Lower lobe of right lung (tissue), 2 donors: Measurements from ENCODE around the gene SPARC. TPM values are rescaled to one million over a fixed set of nuclear protein-coding genes. Genes with fewer than 3 reads are reported as not detected.

Source experiments
- ATAC-seq, 2 donors: fragments of 200-7000 bp; cut with Tn5 transposase; one replicate each; pipeline ENCODE4 v1.9.1; 2020 to 2022; ENCODE audit warnings: mild to moderate bottlenecking in 2 of 2, moderate library complexity in 2 of 2
- DNase-seq: peaks from one replicate; pipeline ENCODE4 v3.0.0-alpha.2; 2020
- H3K27ac ChIP-seq: fragments of 200-600 bp; one replicate; pipeline ENCODE4 v1.8.0; 2022
- H3K27me3 ChIP-seq: fragments of 200-600 bp; one replicate; pipeline ENCODE4 v1.8.0; 2022; ENCODE audit warnings: low read depth
- H3K36me3 ChIP-seq: fragments of 200-600 bp; one replicate; pipeline ENCODE4 v1.8.0; 2022; ENCODE audit warnings: mild to moderate bottlenecking
- H3K4me1 ChIP-seq: fragments of 200-600 bp; one replicate; pipeline ENCODE4 v1.8.0; 2022
- H3K4me3 ChIP-seq: fragments of 200-600 bp; one replicate; pipeline ENCODE4 v1.8.0; 2022; ENCODE audit warnings: mild to moderate bottlenecking
- H3K9me3 ChIP-seq: fragments of 200-600 bp; one replicate; pipeline ENCODE4 v1.8.0; 2022
- intact Hi-C: fragments of 100-400 bp; cut with DNase I; formaldehyde crosslinking; loops from one replicate; pipeline ENCODE4 v1.11.0; 2022
- total RNA-seq: library from RNA; stranded (reverse); fragmentation: NEBNext Ultra II Directional; extraction: Animal tissue kit (Norgen Biotek cat#: 25700); gene quantifications from one replicate; pipeline ENCODE4 v1.2.1, GENCODE V29; 2021
- TF ChIP-seq, protein P1 (sequence below): fragments of 200-600 bp; IDR thresholded peaks from one replicate; pipeline ENCODE4 v1.8.0; 2022; ENCODE audit warnings: antibody characterized with exemption, mild to moderate bottlenecking
- donor health status: DM: no; HTN: yes; CAD: no; lungs with severe emphysema.

The SPARC gene
- total RNA-seq, 1 donor from 2014 or later, result 904 TPM

DNA sequence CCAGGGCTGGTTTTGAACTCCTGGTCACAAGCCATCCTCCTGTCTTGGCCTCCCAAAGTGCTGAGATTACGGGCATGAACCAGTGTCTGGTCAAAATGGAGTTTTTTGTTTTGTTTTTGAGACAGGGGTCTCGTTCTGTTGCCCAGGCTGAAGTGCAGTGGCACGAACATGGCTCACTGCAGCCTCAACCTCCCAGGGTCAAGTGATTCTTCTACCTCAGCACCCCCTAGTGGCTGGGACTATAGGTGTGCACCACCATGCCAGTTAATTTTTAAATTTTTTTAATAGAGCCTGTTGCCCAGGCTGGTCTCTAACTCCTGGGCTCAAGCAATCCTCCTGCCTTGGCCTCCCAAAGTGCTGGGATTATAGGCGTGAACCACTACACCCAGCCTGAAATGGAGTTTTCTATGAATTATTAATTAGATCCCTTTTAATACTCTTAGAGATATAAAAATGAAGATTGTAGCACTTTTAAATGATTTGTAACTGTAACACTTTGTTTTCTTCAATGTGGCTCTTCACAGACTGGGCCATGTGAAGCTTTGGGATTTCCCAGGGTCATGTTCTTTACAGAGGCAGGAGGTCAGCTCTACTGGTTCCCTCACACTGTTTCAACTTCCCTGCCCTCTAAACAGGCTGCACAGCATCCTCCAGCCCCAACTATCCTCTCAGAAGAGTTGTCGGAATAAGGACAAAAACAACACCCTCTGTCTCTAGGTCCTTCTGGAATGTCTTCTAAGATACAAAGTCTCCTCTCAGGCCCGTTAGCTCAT is 32.7 kb upstream of the SPARC start:
- DNase-seq (no peak), ATAC-seq (peak; percentile 65 to 76)
- H3K27ac ChIP-seq, result peak overlapping the region; percentile 22
- no peaks in the 10 kb centered on the region for H3K9me3 ChIP-seq
- no peak overlapping the region for H3K4me3 ChIP-seq
- intact Hi-C loops, result no loop called here
- no peaks in the 10 kb centered on the region for H3K36me3 ChIP-seq
- no peaks in the 10 kb centered on the region for H3K27me3 ChIP-seq
- TF ChIP-seq, protein P1, sequence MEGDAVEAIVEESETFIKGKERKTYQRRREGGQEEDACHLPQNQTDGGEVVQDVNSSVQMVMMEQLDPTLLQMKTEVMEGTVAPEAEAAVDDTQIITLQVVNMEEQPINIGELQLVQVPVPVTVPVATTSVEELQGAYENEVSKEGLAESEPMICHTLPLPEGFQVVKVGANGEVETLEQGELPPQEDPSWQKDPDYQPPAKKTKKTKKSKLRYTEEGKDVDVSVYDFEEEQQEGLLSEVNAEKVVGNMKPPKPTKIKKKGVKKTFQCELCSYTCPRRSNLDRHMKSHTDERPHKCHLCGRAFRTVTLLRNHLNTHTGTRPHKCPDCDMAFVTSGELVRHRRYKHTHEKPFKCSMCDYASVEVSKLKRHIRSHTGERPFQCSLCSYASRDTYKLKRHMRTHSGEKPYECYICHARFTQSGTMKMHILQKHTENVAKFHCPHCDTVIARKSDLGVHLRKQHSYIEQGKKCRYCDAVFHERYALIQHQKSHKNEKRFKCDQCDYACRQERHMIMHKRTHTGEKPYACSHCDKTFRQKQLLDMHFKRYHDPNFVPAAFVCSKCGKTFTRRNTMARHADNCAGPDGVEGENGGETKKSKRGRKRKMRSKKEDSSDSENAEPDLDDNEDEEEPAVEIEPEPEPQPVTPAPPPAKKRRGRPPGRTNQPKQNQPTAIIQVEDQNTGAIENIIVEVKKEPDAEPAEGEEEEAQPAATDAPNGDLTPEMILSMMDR, result peak; percentile 61
- H3K4me1 ChIP-seq, result peaks cover 44% of the 10 kb centered on the region

DNA sequence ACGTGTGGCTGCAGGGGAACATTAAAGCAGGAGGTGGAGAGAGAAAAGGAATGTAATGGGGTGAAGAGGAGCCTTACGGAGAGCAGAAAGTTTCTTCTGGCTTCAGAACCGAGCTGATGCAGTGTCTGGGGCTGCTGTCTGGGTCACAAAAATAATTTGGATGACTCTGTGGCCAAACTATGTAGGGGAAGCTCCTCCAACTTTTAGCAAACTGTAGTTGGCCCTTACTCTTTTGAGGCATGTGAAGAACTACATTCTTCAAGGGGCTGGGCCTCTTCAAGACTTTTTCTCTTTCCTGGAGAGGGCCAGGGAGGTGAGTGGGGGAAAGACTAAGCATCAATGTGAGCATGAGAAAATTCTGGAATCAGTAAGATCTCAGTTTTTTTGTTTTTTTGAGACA is 31.9 kb upstream of the SPARC start:
- TF ChIP-seq, protein P1, result no peak
- H3K27me3 ChIP-seq, result no peaks in the 10 kb centered on the region
- H3K27ac ChIP-seq, result peak overlapping the region; percentile 22
- peaks cover 44% of the 10 kb centered on the region for H3K4me1 ChIP-seq
- no peaks in the 10 kb centered on the region for H3K9me3 ChIP-seq
- ATAC-seq (peak; percentile 67 to 76), DNase-seq (no peak)
- no peaks in the 10 kb centered on the region for H3K36me3 ChIP-seq
- intact Hi-C loops, result no loop called here
- no peak overlapping the region for H3K4me3 ChIP-seq

DNA sequence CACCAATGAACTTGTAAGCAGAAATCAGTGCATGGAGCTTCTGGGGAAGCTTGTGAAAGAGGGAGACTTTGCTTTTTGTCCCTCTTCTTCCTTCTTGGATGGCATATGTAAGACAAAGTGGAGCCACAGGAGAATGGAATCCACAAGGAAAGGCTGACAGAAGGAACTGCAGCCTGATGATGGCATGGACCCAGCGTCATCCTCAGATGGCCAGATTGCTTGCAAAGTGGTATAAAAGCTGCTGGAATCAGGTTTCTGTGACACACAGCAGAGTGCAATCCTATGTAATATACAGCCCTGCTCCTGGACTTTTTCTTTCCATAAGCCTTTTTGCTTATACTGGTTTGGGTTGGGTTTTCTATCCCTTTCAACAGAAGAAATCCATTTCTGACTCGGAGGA is 31.4 kb upstream of the SPARC start:
- no peaks in the 10 kb centered on the region for H3K27me3 ChIP-seq
- no peak for DNase-seq
- intact Hi-C loops, result no loop called here
- ATAC-seq, result no peak
- H3K9me3 ChIP-seq, result no peaks in the 10 kb centered on the region
- H3K27ac ChIP-seq, result peak overlapping the region; percentile 22
- H3K36me3 ChIP-seq, result no peaks in the 10 kb centered on the region
- H3K4me1 ChIP-seq, result peaks cover 44% of the 10 kb centered on the region
- TF ChIP-seq, protein P1, result no peak
- H3K4me3 ChIP-seq, result no peak overlapping the region

DNA sequence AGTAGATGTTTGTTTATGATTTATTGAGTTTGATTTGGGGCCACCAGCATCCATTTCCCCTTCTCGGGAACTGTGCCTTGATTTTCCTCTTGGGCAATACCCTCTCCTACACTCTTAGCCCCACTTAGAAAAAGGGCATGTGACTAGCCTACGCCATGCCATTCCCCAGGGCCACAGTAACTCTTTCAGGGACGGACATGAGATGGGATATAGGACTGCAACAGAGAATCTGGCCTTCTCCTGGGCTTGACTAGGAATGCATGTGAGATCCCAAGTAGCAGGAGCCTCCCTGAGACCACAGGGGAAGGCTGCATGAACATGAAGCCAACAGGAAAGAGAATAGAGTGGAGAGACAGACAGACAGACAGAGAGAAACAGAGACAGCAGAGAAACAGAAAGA is 30.7 kb upstream of the SPARC start:
- peaks cover 44% of the 10 kb centered on the region for H3K4me1 ChIP-seq
- DNase-seq (no peak), ATAC-seq (peak; percentile 63 to 73)
- peak overlapping the region; percentile 22 for H3K27ac ChIP-seq
- no peaks in the 10 kb centered on the region for H3K27me3 ChIP-seq
- TF ChIP-seq, protein P1, result no peak
- intact Hi-C loops, result no loop called here
- H3K4me3 ChIP-seq, result no peak overlapping the region
- H3K36me3 ChIP-seq, result no peaks in the 10 kb centered on the region
- no peaks in the 10 kb centered on the region for H3K9me3 ChIP-seq

DNA sequence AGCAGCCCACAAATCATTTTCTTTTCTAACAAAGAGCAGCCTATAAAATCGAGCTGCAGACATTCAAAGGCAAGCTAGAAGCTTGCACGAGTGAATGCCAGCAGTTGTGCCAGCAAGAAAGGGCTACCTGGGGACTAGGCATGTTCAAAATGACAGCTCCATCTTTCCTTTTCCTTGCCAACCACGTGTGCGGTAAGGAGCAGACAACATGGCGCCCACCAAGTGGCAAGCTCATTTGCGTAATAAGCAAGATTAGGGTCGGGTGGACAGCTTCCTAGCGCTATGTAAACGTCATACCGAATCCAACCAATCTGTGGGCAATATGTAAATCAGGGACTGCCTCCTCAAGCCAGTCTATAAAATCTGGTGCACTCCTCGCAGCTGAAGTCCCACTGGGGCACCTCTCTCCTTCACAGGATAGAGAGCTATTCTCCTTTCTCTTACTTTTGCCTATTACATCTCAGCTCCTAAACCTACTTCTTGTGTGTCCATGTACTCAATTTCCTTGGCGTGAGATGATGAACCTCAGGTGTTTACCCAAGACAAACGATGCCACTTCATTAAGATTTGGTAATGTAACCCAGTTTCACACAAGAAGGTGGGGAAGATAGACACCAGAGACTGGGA is 22.5 kb upstream of the SPARC start:
- Histone ChIP-seq H3K36me3 (no peaks in the 10 kb centered on the region), H3K4me3 (no peak overlapping the region), H3K27ac (no peak overlapping the region), H3K9me3 (no peaks in the 10 kb centered on the region), H3K4me1 (peaks cover 8% of the 10 kb centered on the region), H3K27me3 (no peaks in the 10 kb centered on the region)
- TF ChIP-seq, protein P1, result no peak
- ATAC-seq (no peak), DNase-seq (no peak)
- intact Hi-C loops, result no loop called here
